ENCODE data around the gene ZNF479. TPM values are rescaled to one million over a fixed set of nuclear protein-coding genes. Genes with fewer than 3 reads are reported as not detected.
"Not testable (repeated sequence)": the region's sequence is repeated elsewhere in the genome, so short reads cannot be mapped to it uniquely, and the experiment has no call there.

The ZNF479 gene
- total RNA-seq (2014; rRNA removed; shearing (Covaris generic)): not detected in 2 replicates
- polyA plus RNA-seq (2015; cell fraction: cytosol; rRNA removed): not detected in 2 replicates
- not detected in 2 replicates for polyA plus RNA-seq (2015; cell fraction: nucleus; rRNA removed)

DNA sequence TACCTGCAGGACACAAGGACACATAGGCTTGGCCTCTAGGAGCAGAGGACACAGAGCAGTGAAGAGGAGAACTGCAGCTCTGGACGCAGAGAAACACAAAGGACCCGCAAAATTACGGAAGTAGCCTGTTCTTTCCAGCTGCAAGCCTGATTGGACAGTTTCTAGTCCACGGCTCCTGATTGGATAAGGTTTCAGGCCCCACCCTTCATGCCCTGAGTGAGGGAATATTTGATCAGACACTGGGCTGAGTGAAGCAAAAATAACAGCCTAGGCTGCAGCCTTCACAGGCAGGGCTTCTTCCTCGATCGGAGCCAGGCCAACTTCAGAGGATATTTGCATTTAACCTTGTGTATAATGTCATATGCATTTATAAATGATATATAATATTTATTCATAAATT is at the start of gene ZNF479:
ZNF479 (minus strand) TSS at position 101 of the 400 bp plus-strand sequence. CDS start 112 bp downstream, outside the sequence.
- not testable (repeated sequence) for DNase-seq (ENCODE audit: low read depth)

DNA sequence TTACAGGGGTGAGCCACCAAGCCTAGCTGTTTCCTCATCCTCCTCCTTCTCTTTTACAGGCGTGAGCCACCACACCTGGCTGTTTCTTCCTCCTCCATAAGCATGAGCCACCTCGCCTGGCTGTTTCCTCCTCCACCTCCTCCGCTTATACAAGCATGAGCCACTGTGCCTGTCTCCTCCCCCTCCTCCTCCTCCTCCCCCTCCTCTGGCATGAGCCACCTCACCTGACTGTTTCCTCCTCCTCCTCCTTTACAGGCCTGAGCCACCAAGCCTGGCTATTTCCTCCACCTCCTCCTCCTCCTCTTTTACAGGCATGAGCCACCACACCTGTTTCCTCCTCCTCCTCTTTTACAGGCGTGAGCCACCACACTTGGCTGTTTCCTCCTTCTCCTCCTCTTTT is 49.8 kb upstream of the ZNF479 start:
- no peak for DNase-seq (ENCODE audit: low read depth)

DNA sequence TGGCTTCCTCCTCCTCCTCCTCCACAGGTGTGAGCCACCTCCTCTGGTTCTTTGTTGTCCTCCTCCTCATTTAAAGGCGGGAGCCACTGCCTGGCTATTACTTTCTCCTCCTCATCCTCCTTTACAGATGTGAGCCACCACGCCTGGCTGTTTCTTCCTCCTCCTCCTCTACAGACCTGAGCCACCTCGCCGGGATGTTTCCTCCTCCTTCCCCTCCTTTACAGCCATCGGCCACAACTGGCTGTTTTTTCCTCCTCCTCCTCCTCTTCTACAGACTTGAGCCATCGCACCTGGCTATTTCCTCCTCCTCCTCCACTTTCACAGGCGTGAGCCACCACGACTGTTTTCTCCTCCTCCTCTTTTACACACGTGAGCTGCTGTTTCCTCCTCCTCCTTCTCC is 49.0 kb upstream of the ZNF479 start:
- DNase-seq (ENCODE audit: low read depth): no peak

DNA sequence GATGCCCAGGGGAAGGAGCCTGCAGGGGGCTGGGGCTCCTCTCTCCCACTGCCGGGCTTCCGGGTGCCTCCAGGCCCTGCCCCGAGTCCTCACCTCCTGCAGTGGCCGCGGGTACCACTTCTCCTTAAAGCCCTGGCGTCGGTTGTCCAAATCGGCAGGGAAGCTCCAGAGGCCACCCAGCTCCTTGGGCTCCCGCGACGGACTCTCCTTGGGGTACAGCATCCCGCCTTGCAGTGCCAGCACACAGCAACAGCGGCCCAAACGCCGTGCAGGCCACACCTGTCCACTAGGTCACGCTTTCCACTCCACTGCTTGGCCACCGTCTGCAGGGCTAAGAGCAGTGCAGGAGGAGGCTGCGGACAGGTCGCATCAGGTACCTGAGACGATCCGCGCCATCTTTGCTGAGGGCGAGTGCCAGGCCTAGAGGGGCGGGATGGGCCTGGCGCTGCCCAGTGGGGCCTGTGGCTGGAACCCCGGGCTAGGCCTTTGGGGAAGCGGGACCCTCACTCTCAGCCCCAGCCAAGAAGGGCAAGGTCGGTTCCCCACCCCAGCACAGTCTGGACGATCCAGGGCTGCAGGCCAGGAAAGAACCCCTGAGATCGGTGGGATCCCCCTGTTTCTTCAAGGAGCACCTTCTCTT is 47.7 kb upstream of the ZNF479 start:
- no peak for DNase-seq (ENCODE audit: low read depth)

DNA sequence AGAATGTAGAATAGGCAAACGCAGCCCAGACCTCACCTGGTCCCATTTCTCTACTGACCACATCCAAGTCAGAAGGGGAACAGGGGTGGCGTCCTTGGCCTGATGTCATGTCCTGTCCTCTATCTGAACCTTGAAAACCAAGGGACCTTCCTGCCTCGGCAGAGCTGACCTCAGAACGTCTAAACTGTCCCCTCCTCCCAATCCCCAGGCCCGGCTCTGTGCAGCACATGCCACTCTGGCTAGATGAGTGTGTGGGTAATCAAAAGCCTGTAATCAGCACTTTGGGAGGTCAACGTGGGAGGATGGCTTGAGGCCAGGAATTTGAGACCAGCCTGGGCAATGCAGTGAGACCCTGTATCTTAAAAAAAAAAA is 46.5 kb upstream of the ZNF479 start:
- no peak for DNase-seq (ENCODE audit: low read depth)

DNA sequence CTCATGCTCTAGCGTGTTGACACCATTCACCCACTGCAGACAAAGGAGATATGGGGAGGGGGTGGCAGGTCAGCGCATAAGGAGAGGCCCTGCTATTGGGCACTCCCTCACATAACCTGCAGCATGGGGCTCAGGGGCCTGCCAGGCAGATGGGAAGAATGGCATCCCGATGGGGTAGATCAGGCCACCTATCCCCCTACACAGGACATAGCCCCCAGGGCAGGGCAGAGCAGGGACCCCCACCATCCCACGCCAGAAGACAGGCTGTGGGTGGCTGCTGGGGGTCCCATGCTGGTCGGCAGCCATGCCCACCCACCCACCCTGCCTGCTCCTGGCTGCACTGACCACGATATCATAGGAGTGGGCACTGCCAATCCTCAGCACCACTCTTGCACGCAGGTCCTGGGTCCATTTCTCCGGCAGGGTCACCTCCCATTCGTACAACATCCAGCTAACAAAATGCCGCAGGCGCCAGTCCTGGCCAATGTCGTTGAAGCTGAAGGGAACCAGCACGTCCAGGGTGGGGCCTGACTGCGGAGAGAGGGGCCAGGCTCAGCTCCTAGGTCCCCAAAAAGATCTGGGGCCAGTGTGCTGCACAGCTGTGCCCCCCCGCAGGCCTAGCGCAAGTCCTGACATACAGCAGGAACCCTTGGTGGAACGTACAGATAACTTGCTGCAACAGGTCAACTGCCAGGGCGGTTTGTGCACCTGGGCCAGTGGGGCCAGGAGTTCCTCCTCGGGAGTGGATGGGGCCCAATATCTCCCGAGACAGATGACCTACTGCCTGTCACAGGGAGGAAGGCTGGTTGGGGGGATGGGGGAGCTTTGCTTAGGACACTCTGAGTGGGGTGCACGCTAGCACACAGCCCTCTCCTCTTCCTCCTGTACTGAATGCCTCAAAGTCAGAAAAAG is 45.9 kb upstream of the ZNF479 start:
- no peak for DNase-seq (ENCODE audit: low read depth)

DNA sequence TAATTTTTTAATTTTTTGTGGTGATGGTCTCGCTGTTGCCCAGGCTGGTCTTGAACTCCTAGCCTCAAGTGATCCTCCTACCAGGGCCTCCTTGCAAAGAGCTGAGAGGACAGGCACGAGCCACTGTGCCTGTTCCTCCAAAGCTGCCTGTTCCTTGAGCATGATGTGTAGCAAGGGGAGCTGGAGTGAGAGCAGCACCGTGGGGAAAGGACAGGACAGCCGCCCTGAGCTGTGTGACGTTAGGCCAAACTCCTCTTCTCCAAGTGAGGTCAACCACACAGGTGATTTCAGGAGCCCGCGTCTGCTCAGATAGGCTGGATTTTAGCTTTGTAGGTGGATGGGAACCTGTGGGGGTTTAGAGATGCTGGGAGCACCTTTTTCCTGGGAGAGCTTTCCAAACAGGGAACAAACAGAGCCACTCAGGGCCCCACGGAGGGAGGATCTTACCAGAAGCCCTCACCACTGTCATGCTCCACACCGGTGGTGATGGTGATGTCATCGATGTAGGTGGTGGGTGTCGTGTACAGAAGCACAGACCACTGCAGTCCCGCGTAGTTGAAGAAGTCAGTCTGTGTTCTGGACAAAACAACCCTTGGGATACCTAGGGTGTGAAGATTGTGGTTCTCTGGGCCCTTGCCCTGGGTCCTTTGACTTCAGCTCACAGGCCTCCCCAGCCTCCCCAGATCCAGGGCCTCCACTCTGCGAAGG is 44.8 kb upstream of the ZNF479 start:
- no peak for DNase-seq (ENCODE audit: low read depth)

DNA sequence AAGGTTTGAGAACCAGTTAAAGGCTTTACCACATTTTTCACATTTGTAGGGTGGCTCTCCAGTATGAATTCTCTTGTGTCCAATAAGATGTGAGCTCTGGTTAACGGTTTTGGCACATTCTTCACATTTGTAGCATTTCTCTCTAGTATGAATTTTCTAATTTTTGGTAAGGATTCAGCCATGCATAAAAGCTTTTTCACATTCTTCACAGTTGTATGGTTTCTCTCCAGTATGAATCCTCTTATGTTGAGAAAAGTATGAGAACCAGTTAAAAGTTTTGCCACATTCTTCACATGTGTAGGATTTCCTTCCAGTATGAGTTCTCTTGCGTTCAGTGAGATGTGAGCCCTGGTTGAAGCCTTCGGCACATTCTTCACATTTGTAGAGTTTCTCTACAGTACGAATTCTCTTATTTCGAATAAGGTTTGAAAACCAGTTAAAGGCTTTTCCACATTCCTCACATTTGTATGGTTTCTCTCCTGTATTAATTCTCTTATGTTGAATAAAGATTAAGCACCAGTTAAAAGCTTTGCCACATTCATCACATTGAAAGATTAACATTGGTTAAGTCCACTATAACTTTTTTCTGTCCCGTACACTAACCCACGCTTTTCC is 33.2 kb upstream of the ZNF479 start:
- no peak for DNase-seq (ENCODE audit: low read depth)

DNA sequence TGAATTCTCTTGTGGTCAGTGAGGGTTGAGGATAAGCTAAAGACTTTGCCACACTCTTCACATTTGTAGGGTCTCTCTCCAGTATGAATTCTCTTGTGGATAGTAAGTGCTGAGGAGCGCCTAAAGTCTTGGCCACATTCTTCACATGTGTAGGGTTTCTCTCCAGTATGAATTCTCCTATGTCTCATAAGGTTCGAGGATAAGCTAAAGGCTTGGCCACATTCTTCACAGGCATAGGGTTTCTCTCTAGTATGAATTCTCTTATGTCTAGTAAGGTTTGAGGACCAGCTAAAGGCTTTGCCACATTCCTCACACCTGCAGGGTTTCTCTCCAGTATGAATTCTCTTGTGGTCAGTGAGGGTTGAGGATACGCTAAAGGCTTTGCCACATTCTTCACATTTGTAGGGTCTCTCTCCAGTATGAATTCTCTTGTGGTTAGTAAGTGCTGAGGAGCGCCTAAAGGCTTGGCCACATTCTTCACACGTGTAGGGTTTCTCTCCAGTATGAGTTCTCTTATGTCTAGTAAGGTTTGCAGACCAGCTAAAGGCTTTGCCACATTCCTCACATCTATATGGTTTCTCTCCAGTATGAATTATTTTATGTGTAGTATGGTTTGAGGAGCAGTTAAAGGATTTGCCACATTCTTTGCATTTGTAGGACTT is 12.0 kb downstream of the ZNF479 start:
- not testable (repeated sequence) for DNase-seq (ENCODE audit: low read depth)

Measured in HT1080 (cell line).